A673 (cell line): Measurements from ENCODE around the gene MAP4K5. TPM values are rescaled to one million over a fixed set of nuclear protein-coding genes. Genes with fewer than 3 reads are reported as not detected.

ENCODE experiments used
- BruUV-seq: library from RNA; stranded (reverse); fragments of 400-500 nt; replicated peaks from 2 replicates; lab custom pipeline; 2021; lab: Mats Ljungman, UMichigan
- CTCF ChIA-PET: fragments of 300-600 bp; sonication (Branson Sonifier 250); formaldehyde crosslinking; loops from one replicate; lab custom pipeline; 2022; ENCODE audit warnings: antibody characterized with exemption; lab: Charles Lee
- POLR2A ChIA-PET: fragments of 300-600 bp; sonication (Branson Sonifier 250); formaldehyde crosslinking; loops from one replicate; lab custom pipeline; 2022; ENCODE audit warnings: antibody characterized with exemption; ENCODE audit not compliant: low non-redundant PET; lab: Charles Lee
- DNase-seq: peaks from one replicate; pipeline ENCODE4 v3.0.0-alpha.2; 2015; ENCODE audit warnings: low spot score
- H3K27ac ChIP-seq: fragments of 200-600 bp; sonication (generic); 2 replicates; pipeline ENCODE4 v1.5.1; 2016; ENCODE audit warnings: mixed run types, low read depth, mild to moderate bottlenecking, mixed read lengths, antibody characterized with exemption, low read length; ENCODE audit not compliant: poor library complexity, severe bottlenecking
- H3K27me3 ChIP-seq: fragments of 200-600 bp; sonication (generic); replicated peaks from 2 replicates; pipeline ENCODE4 v1.6.1; 2017; ENCODE audit warnings: mixed run types, low read depth, mild to moderate bottlenecking, mixed read lengths, antibody characterized with exemption, low read length; ENCODE audit not compliant: insufficient read depth, poor library complexity
- H3K36me3 ChIP-seq: fragments of 200-600 bp; sonication (generic); 2 replicates; pipeline ENCODE4 v1.6.1; 2016; ENCODE audit warnings: mixed run types, mild to moderate bottlenecking, mixed read lengths, antibody characterized with exemption, low read length; ENCODE audit not compliant: insufficient read depth, poor library complexity, severe bottlenecking
- H3K4me1 ChIP-seq: fragments of 200-600 bp; sonication (generic); 2 replicates; pipeline ENCODE4 v1.6.1; 2017; ENCODE audit warnings: mixed run types, mild to moderate bottlenecking, mixed read lengths, antibody characterized with exemption, low read length; ENCODE audit not compliant: insufficient read depth, poor library complexity, severe bottlenecking
- H3K4me3 ChIP-seq: fragments of 200-600 bp; sonication (generic); 2 replicates; pipeline ENCODE4 v1.5.1; 2016; ENCODE audit warnings: low read depth, mixed run types, mild to moderate bottlenecking, mixed read lengths, low read length; ENCODE audit not compliant: poor library complexity, severe bottlenecking
- H3K9me3 ChIP-seq: fragments of 200-600 bp; sonication (generic); 2 replicates; pipeline ENCODE4 v1.6.1; 2016; ENCODE audit warnings: mixed run types, low read depth, mild to moderate bottlenecking, mixed read lengths, antibody characterized with exemption, low read length; ENCODE audit not compliant: poor library complexity, severe bottlenecking
- EZH2 ChIP-seq: fragments of 200-600 bp; sonication (generic); IDR thresholded peaks from 2 replicates; pipeline ENCODE4 v1.6.1; 2017; ENCODE audit warnings: borderline replicate concordance, low read depth, mild to moderate bottlenecking, mixed read lengths, antibody characterized with exemption, low read length; ENCODE audit not compliant: poor library complexity, severe bottlenecking
- intact Hi-C: fragments of 100-400 bp; cut with micrococcal nuclease; formaldehyde crosslinking; loops from one replicate; pipeline ENCODE4 v1.10.0; 2022; ENCODE audit not compliant: unreplicated experiment
- total RNA-seq: library from RNA; stranded (reverse); gene quantifications from 2 replicates; pipeline ENCODE4 v1.2.3, GENCODE V29; 2021
- TF ChIP-seq, protein P1 (sequence below): fragments of 300-800, 200-600 bp; sonication (generic); conservative IDR thresholded peaks from 2 replicates; pipeline ENCODE4 v1.5.1; 2017; ENCODE audit warnings: low read depth, mild to moderate bottlenecking, antibody characterized with exemption, low read length, moderate library complexity, mixed read lengths

MAP4K5 gene
- total RNA-seq, 1 experiment from 2014 or later = 57.9 TPM

GRCh38 chr14:50476134-50476533 lies 56.2 kb downstream of the MAP4K5 start:
- POLR2A ChIA-PET = no interaction called here
- Histone ChIP-seq H3K4me3 (no peak overlapping the region), H3K9me3 (peaks cover 32% of the 10 kb centered on the region), H3K27ac (no peak overlapping the region), H3K36me3 (peaks cover 50% of the 10 kb centered on the region), H3K27me3 (no peaks in the 10 kb centered on the region), H3K4me1 (no peaks in the 10 kb centered on the region)
- BruUV-seq = no TSS peak
- no peak for DNase-seq
- TF ChIP-seq, protein P1, sequence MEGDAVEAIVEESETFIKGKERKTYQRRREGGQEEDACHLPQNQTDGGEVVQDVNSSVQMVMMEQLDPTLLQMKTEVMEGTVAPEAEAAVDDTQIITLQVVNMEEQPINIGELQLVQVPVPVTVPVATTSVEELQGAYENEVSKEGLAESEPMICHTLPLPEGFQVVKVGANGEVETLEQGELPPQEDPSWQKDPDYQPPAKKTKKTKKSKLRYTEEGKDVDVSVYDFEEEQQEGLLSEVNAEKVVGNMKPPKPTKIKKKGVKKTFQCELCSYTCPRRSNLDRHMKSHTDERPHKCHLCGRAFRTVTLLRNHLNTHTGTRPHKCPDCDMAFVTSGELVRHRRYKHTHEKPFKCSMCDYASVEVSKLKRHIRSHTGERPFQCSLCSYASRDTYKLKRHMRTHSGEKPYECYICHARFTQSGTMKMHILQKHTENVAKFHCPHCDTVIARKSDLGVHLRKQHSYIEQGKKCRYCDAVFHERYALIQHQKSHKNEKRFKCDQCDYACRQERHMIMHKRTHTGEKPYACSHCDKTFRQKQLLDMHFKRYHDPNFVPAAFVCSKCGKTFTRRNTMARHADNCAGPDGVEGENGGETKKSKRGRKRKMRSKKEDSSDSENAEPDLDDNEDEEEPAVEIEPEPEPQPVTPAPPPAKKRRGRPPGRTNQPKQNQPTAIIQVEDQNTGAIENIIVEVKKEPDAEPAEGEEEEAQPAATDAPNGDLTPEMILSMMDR = no peak
- no peak for TF ChIP-seq EZH2
- intact Hi-C loops = no loop called here
- CTCF ChIA-PET = no interaction called here

DNA sequence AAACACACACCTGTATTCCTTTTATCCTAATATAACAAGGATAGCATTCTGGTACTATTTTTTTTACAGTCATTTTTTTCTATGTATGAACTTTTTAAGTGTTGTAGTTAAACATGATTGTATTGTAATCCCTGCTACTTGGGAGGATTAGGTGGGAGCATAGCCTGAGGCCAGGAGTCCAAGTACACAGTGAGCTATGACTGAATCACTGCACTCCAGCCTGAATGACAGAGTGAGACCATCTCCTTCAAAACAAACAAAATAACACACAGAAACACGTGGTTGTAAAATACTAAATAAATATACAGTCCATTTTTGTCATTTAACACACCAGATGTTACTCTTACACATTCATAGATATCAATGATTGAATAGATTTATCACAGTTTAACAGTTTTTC lies 56.9 kb downstream of the MAP4K5 start:
- ChIA-PET POLR2A (no interaction called here), CTCF (no interaction called here)
- no peak for DNase-seq
- intact Hi-C loops = no loop called here
- BruUV-seq = no TSS peak
- peaks cover 38% of the 10 kb centered on the region for H3K9me3 ChIP-seq
- H3K4me1 ChIP-seq = no peaks in the 10 kb centered on the region
- no peak for TF ChIP-seq EZH2
- TF ChIP-seq, protein P1 = no peak
- H3K27ac ChIP-seq = no peak overlapping the region
- no peaks in the 10 kb centered on the region for H3K27me3 ChIP-seq
- H3K4me3 ChIP-seq = no peak overlapping the region
- H3K36me3 ChIP-seq = peaks cover 56% of the 10 kb centered on the region

- POLR2A ChIA-PET = no interaction called here
- intact Hi-C loops = no loop called here
- DNase-seq = no peak
- TF ChIP-seq EZH2 = no peak
- TF ChIP-seq, protein P1 = no peak
- H3K36me3 ChIP-seq = peaks cover 69% of the 10 kb centered on the region
- CTCF ChIA-PET = no interaction called here
- H3K9me3 ChIP-seq = peaks cover 42% of the 10 kb centered on the region
- no peaks in the 10 kb centered on the region for H3K4me1 ChIP-seq
- no peak overlapping the region for H3K4me3 ChIP-seq
- no TSS peak for BruUV-seq
- no peak overlapping the region for H3K27ac ChIP-seq
- H3K27me3 ChIP-seq = no peaks in the 10 kb centered on the region
Measured at GRCh38 chr14:50471838-50472465, 60.4 kb downstream of the MAP4K5 start.
